Gastrocnemius medialis (tissue), 4 donors: ENCODE results near the gene MMD2.

Experiments
- CTCF ChIP-seq, 5 experiments: fragments of 450-650 bp in 3 of 5; fragments of 200-600 bp in 2 of 5; sonication (generic) in 2 of 5; IDR thresholded peaks in 4 of 5; conservative IDR thresholded peaks in 1 of 5; 1 replicate in 4 of 5; 2 replicates in 1 of 5; pipeline ENCODE4 v1.5.1; 2016 to 2019; ENCODE audit warnings: antibody characterized with exemption in 5 of 5, mild to moderate bottlenecking in 3 of 5, moderate library complexity in 3 of 5
- POLR2A ChIP-seq, 2 donors: fragments of 450-650 bp; IDR thresholded peaks; one replicate each; pipeline ENCODE4 v1.6.1; 2017; ENCODE audit warnings: antibody characterized with exemption in 2 of 2, mild to moderate bottlenecking in 2 of 2, moderate library complexity in 2 of 2

- no peak for TF ChIP-seq CTCF (IDR thresholded peaks at IDR 0.05 in 4 of 5, conservative IDR thresholded peaks at IDR 0.05 in 1 of 5)
- TF ChIP-seq POLR2A (IDR thresholded peaks at IDR 0.05) = no peak
These were observed 72.3 kb downstream of the MMD2 start for GRCh38 chr7:4886671-4887070.
